Panc1 (cell line): ENCODE data around the gene WDR11. TPM values are rescaled to one million over a fixed set of nuclear protein-coding genes. Genes with fewer than 3 reads are reported as not detected.

ENCODE experiments used
- ATAC-seq: fragments of 200-7000 bp; cut with Tn5 transposase; 2 replicates; pipeline ENCODE4 v1.9.1; 2020; ENCODE audit warnings: mild to moderate bottlenecking, moderate library complexity
- BruUV-seq: library from RNA; stranded (reverse); fragments of 400-500 nt; replicated peaks from 2 replicates; lab custom pipeline; 2021; lab: Mats Ljungman, UMichigan
- CTCF ChIA-PET: fragments of 300-600 bp; sonication (Branson Sonifier 250); formaldehyde crosslinking; loops from one replicate; lab custom pipeline; 2022; ENCODE audit warnings: antibody characterized with exemption; lab: Charles Lee
- POLR2A ChIA-PET: fragments of 300-600 bp; sonication (Branson Sonifier 250); formaldehyde crosslinking; loops from one replicate; lab custom pipeline; 2022; ENCODE audit warnings: antibody characterized with exemption; lab: Charles Lee
- DNase-seq: peaks from one replicate; pipeline ENCODE4 v3.0.0-alpha.2; 2010; ENCODE audit warnings: low read depth, low spot score
- H3K27ac ChIP-seq: 2 replicates; pipeline ENCODE4 v1.5.1; 2011; ENCODE audit warnings: mild to moderate bottlenecking, low read length, inconsistent platforms
- H3K27me3 ChIP-seq: fragments of 200-500 bp; sonication (Bioruptor generic); 2 replicates; pipeline ENCODE4 v1.6.0; 2014; ENCODE audit warnings: low read length, inconsistent platforms; ENCODE audit not compliant: control insufficient read depth, insufficient read depth
- H3K36me3 ChIP-seq: fragments of 200-500 bp; sonication (Bioruptor generic); 2 replicates; pipeline ENCODE4 v1.5.1; 2014; ENCODE audit warnings: inconsistent platforms, mild to moderate bottlenecking, low read length, moderate library complexity; ENCODE audit not compliant: control insufficient read depth, insufficient read depth
- H3K4me1 ChIP-seq: 2 replicates; pipeline ENCODE4 v1.5.1; 2011; ENCODE audit warnings: inconsistent platforms, mild to moderate bottlenecking, low read length, moderate library complexity; ENCODE audit not compliant: control insufficient read depth, insufficient read depth
- H3K4me3 ChIP-seq, 2 experiments: 2 replicates each; pipeline ENCODE4 v1.5.1; 2011 to 2012; ENCODE audit warnings: low read depth in 2 of 2, low read length in 2 of 2, mild to moderate bottlenecking in 2 of 2, inconsistent platforms in 1 of 2, moderate library complexity in 1 of 2
- H3K9me3 ChIP-seq: fragments of 200-500 bp; sonication (Bioruptor generic); 2 replicates; pipeline ENCODE4 v1.5.1; 2014; ENCODE audit warnings: low read depth, mild to moderate bottlenecking, inconsistent platforms, low read length, moderate library complexity; ENCODE audit not compliant: control insufficient read depth, insufficient read depth
- POLR2AphosphoS5 ChIP-seq: IDR thresholded peaks from 2 replicates; pipeline ENCODE4 v1.6.1; 2012; ENCODE audit warnings: mild to moderate bottlenecking, low read depth, low read length, moderate library complexity
- REST ChIP-seq, 2 experiments: IDR thresholded peaks; 2 replicates each; pipeline ENCODE4 v1.6.1; 2011 to 2012; ENCODE audit warnings: low read depth in 2 of 2, control low read depth in 1 of 2, low read length in 1 of 2, mild to moderate bottlenecking in 1 of 2, moderate library complexity in 1 of 2; ENCODE audit not compliant: insufficient read depth in 1 of 2
- SIN3A ChIP-seq: IDR thresholded peaks from 2 replicates; pipeline ENCODE4 v1.6.1; 2012; ENCODE audit warnings: low read depth, mild to moderate bottlenecking, low read length, moderate library complexity, borderline replicate concordance; ENCODE audit not compliant: insufficient read depth
- TCF7L2 ChIP-seq: IDR thresholded peaks from 2 replicates; pipeline ENCODE4 v1.6.1; 2011; ENCODE audit warnings: mild to moderate bottlenecking, low read depth, low read length, inconsistent platforms
- in situ Hi-C: cut with HindIII; loops from 2 replicates; pipeline ENCODE4 v1.10.0; 2016; ENCODE audit warnings: low sequenced_read_pairs, low pct_unique_long_range_greater_than_20kb
- intact Hi-C: fragments of 100-400 bp; cut with micrococcal nuclease; formaldehyde crosslinking; loops from one replicate; pipeline ENCODE4 v1.10.0; 2022; ENCODE audit not compliant: unreplicated experiment
- total RNA-seq: library from RNA; stranded (reverse); gene quantifications from one replicate; pipeline ENCODE4 v1.2.1, GENCODE V29; 2021; ENCODE audit not compliant: unreplicated experiment
- TF ChIP-seq, protein P1 (sequence below): fragments of 450-650 bp; IDR thresholded peaks from 2 replicates; pipeline ENCODE4 v1.5.1; 2017; ENCODE audit warnings: mild to moderate bottlenecking

Gene WDR11
- total RNA-seq, 1 experiment from 2014 or later: 59.3 TPM

GRCh38 chr10:120941501-120941900, 90.3 kb downstream of the WDR11 start:
- Histone ChIP-seq H3K9me3 (no peaks in the 10 kb centered on the region), H3K4me3 (no peak overlapping the region), H3K4me1 (peaks cover 7% of the 10 kb centered on the region; the same call in 1 of the 2 replicates), H3K27ac (no peak overlapping the region), H3K36me3 (no peaks in the 10 kb centered on the region), H3K27me3 (no peaks in the 10 kb centered on the region)
- ChIA-PET CTCF (interaction anchor here (0.6 kb wide), 1 partner anchor 662 kb away, joined by 3 read pairs; no protein-coding TSS in a partner anchor), POLR2A (no interaction called here)
- TF ChIP-seq REST (IDR thresholded peaks at IDR 0.05; ENCODE audit: insufficient read depth in 1 of 2, low read depth in 2 of 2, low read length in 1 of 2) (no peak), TCF7L2 (no peak), SIN3A (no peak), POLR2AphosphoS5 (no peak)
- TF ChIP-seq, protein P1, sequence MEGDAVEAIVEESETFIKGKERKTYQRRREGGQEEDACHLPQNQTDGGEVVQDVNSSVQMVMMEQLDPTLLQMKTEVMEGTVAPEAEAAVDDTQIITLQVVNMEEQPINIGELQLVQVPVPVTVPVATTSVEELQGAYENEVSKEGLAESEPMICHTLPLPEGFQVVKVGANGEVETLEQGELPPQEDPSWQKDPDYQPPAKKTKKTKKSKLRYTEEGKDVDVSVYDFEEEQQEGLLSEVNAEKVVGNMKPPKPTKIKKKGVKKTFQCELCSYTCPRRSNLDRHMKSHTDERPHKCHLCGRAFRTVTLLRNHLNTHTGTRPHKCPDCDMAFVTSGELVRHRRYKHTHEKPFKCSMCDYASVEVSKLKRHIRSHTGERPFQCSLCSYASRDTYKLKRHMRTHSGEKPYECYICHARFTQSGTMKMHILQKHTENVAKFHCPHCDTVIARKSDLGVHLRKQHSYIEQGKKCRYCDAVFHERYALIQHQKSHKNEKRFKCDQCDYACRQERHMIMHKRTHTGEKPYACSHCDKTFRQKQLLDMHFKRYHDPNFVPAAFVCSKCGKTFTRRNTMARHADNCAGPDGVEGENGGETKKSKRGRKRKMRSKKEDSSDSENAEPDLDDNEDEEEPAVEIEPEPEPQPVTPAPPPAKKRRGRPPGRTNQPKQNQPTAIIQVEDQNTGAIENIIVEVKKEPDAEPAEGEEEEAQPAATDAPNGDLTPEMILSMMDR: no peak
- BruUV-seq: no TSS peak
- ATAC-seq: no peak
- in situ Hi-C loops (no loop called here), intact Hi-C loops (loop anchor here (5.0 kb wide), 1 partner anchor 961 kb away; no protein-coding TSS in a partner anchor)
- DNase-seq: no peak

- Histone ChIP-seq H3K27ac (no peak overlapping the region), H3K4me3 (peak overlapping the region in 1 of 2 experiments; percentile 37; a peak in 1 of 4 replicates), H3K36me3 (no peaks in the 10 kb centered on the region), H3K9me3 (no peaks in the 10 kb centered on the region), H3K4me1 (peaks cover 7% of the 10 kb centered on the region; the same call in 1 of the 2 replicates), H3K27me3 (no peaks in the 10 kb centered on the region)
- BruUV-seq: no TSS peak
- ChIA-PET POLR2A (no interaction called here), CTCF (interaction anchor here (1.0 kb wide), 1 partner anchor 52 kb away, joined by 3 read pairs; no protein-coding TSS in a partner anchor)
- DNase-seq (peak; percentile 61), ATAC-seq (peak; percentile 97)
- TF ChIP-seq REST (IDR thresholded peaks at IDR 0.05; ENCODE audit: insufficient read depth in 1 of 2, low read depth in 2 of 2, low read length in 1 of 2) (0 out of 4 replicates have a peak, but pooled peaks of 1 of the 2 experiments have one; percentile 46), SIN3A (no peak), POLR2AphosphoS5 (no peak)
- TF ChIP-seq, protein P1: peak; percentile 94
- in situ Hi-C loops: no loop called here
- intact Hi-C loops: loop anchor here (2.0 to 5.0 kb wide), 3 partner anchors 792 to 959 kb away; no protein-coding TSS in a partner anchor
Measured at GRCh38 chr10:120942806-120943413, 91.7 kb downstream of the WDR11 start.
